ENCODE measurements around the gene ARPC1B. TPM values are rescaled to one million over a fixed set of nuclear protein-coding genes. Genes with fewer than 3 reads are reported as not detected.

The ARPC1B gene
- total and polyA plus RNA-seq, 9 of the 15 experiments (the other 6 are each of a cell fraction or from before 2014, with no cell fraction given): 6.7 to 357 (median 211) TPM

- 92% methylated on average over 3 of the region's 3 CpGs for WGBS (ENCODE audit: insufficient coverage, low coverage, missing lambda C conversion rate)
- in situ Hi-C loops (cut with MboI) (no loop called here), intact Hi-C loops (cut with micrococcal nuclease) (no loop called here)
- H3K4me1 ChIP-seq (replicated peaks in 1 of 2; ENCODE audit: control insufficient read depth in 2 of 2, insufficient read depth in 2 of 2, low read length in 2 of 2): no peaks in the 10 kb centered on the region
- no peaks in the 10 kb centered on the region for H3K9me3 ChIP-seq (replicated peaks; ENCODE audit: control insufficient read depth, insufficient read depth, low read depth, low read length)
- DNase-seq (ENCODE audit: extremely low read depth in 1 of 4, low spot score in 3 of 4) (no peak), ATAC-seq (no peak), FAIRE-seq (no peak)
- BruUV-seq (replicated peaks): TSS peak; percentile 10
- H3K4me2 ChIP-seq (ENCODE audit: insufficient read depth, low read length): no peak overlapping the region
- H3K79me2 ChIP-seq (ENCODE audit: control insufficient read depth, insufficient read depth, low read length): peaks cover 5% of the 10 kb centered on the region; the same call in 1 of the 3 replicates
- H3K27ac ChIP-seq (ENCODE audit: extremely low read depth, low read depth, low read length): no peak overlapping the region
- no peak overlapping the region for H3K9ac ChIP-seq (ENCODE audit: insufficient read depth in 1 of 2, low read depth in 2 of 2, low read length in 2 of 2)
- no peaks in the 10 kb centered on the region for H4K20me1 ChIP-seq (replicated peaks; ENCODE audit: control insufficient read depth, insufficient read depth, low read length)
- H2AFZ ChIP-seq (ENCODE audit: low read depth, low read length): no peak overlapping the region
- no peaks in the 10 kb centered on the region for H3K27me3 ChIP-seq (ENCODE audit: control insufficient read depth in 2 of 2, insufficient read depth in 2 of 2, low read length in 2 of 2)
- ChIA-PET CTCF (ENCODE audit: low intra/inter-chr PET ratio) (no interaction called here), POLR2A (interaction anchor here (1.0 to 1.5 kb wide), 3 partner anchors 14 to 22 kb away, joined by 3 to 4 read pairs (median 3); partner anchors contain the start of gene ARPC1A)
- H3K9me1 ChIP-seq (ENCODE audit: control insufficient read depth, insufficient read depth, low read length): no peaks in the 10 kb centered on the region
- TF ChIP-seq E2F8 (IDR thresholded peaks at IDR 0.05; ENCODE audit: low read depth, partially characterized antibody) (no peak), TEAD4 (IDR thresholded peaks at IDR 0.05; ENCODE audit: low read length) (no peak), TEAD4 (CRISPR knock-in tag; IDR thresholded peaks at IDR 0.05; ENCODE audit: borderline replicate concordance) (no peak), ZNF316 (IDR thresholded peaks at IDR 0.05) (peak; percentile 75), MAFF (IDR thresholded peaks at IDR 0.05; ENCODE audit: low read length) (peak; percentile 33; the same call in 1 of the 2 replicates), NCOR1 (IDR thresholded peaks at IDR 0.05) (no peak), CREB1 (IDR thresholded peaks at IDR 0.05) (no peak), CREB1 (CRISPR knock-in tag; IDR thresholded peaks at IDR 0.05) (0 out of 2 replicates have a peak, but pooled peaks have one; percentile 23), SUPT5H (IDR thresholded peaks at IDR 0.05) (0 out of 2 replicates have a peak, but pooled peaks have one; percentile 10), MAFK (IDR thresholded peaks at IDR 0.05; ENCODE audit: low read length) (peak; percentile 44), C11orf30 (IDR thresholded peaks at IDR 0.05; ENCODE audit: low read depth) (peak; percentile 65; the same call in 1 of the 2 replicates)
- H3K4me3 ChIP-seq: no peak overlapping the region
- peaks cover 87% of the 10 kb centered on the region for H3K36me3 ChIP-seq (ENCODE audit: control insufficient read depth, insufficient read depth, low read length)
These were observed 34.9 kb upstream of the ARPC1B start for GRCh38 chr7:99339595-99339994.

Data from K562 (cell line).